NCI-H2196 treated with DMSO at 0.1 percent for 48 hours (cell line): ENCODE measurements around the gene TOM1L2.
"Not testable (repeated sequence)": the region's sequence is repeated elsewhere in the genome, so short reads cannot be mapped to it uniquely, and the experiment has no call there.

Source experiments
- DNase-seq: peaks from one replicate; lab custom pipeline; 2025; ENCODE audit not compliant: unreplicated experiment; lab: John Stamatoyannopoulos, UW

The TOM1L2 gene

GRCh38 chr17:17971431-17972125 lies 622 bp downstream of the TOM1L2 start:
- no peak for DNase-seq

DNA sequence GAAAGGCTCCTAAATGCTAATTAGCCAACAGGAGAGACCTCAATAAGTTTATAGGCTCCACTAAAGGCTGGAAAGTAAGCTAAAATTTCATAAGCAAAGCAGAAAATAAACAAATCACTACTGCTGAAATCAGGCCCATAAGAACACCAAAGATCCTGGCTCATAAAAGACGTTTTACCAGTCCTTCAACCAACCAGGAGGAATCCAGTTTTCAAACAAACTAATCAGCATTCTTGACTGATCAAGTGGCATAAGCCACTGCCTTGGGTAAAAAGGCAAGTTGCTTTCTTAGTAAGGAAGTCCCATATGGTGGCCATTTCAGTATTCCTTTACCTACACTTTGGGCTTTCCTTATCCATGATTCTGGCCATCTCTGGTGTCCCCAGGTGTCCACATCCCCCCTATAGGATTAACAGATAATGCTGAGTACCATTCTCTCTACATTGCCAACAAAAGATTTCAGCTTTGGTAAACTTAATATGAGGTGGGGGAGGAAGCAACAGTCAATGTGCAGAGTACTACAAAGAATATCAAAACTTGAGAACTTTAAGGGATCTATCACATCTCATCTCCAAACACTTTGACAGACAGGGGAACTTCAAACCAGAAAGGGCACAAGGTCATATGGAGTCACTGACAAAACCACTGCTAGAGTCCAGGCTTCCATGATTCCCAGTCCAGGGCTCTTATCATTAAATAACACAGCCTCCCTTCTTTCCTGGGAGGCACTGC lies 1.3 kb downstream of the TOM1L2 start:
- DNase-seq = no peak

- DNase-seq = no peak
Measured at GRCh38 chr17:17966399-17966798, 5.8 kb downstream of the TOM1L2 start.

- no peak for DNase-seq
Measured at GRCh38 chr17:17965152-17965721, 7.0 kb downstream of the TOM1L2 start.

GRCh38 chr17:17964710-17965109 lies 7.5 kb downstream of the TOM1L2 start:
- DNase-seq = no peak

DNA sequence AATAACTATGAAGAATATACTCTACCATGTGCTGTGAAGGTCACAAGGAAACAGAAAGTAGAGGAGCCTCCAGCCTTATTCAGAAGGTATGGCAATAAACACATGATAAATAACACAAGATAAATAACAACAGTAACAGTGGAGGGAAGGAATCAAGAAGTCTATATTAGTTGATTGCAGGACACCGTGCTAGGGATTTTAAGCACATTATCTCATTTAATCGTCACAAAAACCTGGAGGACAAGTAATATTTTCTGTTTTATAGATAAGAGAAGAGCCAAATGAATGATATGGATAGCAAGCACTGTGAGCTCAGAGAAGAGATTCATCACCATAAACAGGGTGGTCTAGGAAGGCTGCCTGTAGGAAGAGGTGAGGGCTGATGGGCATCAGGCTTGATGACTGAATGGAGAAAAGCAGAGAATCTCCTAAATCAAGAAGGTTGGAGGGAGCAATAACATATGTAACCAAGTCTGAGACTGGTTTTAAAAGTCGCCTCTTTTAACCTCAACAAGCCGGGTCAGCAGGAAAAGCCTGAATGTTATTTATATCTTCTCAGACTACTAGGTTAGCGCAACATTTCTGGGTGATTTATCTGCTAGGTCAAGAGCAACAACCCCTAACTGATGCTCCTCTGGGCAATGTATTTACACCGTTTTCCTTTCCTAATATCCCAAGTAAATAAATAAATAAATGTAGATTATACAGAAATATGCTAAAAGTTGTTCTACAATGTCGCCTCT lies 8.3 kb downstream of the TOM1L2 start:
- no peak for DNase-seq

- DNase-seq = no peak
Measured at GRCh38 chr17:17963066-17963465, 9.1 kb downstream of the TOM1L2 start.

DNA sequence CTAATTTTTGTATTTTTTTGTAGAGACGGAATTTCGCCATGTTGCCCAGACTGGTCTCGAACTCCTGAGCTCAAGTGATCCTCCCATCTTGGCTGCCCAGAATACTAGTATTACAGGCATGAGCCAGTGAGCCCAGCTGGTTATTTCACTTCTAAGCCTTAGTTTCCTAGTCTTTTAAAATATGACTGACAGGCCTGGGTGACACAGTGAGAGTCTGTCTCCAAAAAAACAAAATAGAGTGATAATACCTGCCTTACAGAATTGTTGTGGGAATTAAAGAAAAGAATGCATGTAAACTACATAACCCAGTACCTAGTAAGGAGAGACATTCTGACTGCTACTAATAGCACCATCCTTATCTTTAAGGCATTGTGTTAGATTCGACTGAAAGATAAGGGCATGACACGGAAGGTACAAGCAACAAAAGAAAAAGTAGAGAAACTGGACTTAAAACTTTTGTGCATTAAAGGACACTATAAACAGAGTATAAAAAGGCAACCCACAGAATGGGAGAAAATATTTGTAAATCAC lies 11.6 kb downstream of the TOM1L2 start:
- DNase-seq = no peak

DNA sequence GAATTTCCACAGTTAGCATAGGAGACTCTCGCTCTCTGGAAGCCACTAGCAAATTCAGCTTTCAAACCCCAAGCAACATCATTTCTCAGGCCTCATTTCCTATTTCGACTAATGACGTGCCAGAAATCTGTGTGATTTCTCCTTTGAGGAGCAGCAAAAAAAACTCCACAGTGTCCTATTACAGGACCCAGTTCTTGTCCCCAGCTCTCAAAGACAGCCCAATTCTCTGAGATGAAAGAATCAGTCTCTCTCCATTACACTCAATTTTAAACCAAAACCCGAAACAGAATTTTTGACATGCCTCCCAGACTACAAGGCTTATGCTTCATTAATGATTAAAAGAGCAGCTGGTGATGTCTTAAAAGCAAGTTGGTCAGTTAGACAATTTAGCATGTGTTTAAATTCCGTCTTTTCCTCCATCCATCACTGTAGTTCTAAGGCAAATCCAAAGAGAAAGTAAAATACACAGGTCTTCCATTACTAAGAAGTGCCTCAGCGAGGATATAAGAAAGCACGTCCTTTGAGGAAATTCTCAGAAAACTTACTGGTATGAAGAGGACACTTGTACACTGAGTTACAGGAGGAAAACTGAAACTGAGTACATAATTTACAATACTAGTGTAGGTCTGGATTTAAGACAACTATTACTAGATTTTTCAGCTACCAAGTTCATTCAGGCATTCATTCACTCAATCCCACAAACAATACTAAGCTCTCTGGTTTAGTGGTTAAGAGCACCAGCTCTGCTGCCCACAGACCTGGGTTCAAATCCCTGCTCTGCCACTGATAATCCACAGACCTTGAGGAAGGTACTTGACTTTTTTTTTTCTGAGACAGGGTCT lies 12.5 kb downstream of the TOM1L2 start:
- no peak for DNase-seq

GRCh38 chr17:17958982-17959381 lies 13.2 kb downstream of the TOM1L2 start:
- no peak for DNase-seq

GRCh38 chr17:17957584-17957916 lies 14.7 kb downstream of the TOM1L2 start:
- no peak for DNase-seq

DNA sequence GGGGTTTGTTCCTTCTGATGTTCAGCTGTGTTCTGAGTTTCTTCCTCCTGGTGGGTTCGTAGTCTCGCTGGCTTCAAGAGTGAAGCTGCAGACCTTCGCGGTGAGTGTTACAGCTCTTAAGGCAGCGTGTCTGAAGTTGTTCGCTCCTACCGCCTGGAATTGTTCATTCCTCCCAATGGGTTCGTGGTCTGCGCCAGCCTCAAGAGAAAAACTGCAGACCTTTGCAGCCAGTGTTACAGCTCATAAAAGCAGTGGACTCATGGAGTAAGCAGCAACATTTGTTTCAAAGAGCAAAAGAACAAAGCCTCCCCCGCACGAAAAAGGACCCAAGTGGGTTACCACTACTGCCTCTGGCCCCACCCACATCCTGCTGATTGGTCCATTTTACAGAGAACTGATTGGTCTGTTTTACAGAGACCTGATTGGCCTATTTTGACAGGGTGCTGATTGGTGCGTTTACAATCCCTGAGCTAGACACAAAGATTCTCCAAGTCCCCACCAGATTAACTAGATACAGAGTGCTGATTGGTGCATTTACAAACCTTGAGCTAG lies 16.3 kb downstream of the TOM1L2 start:
- not testable (repeated sequence) for DNase-seq

DNA sequence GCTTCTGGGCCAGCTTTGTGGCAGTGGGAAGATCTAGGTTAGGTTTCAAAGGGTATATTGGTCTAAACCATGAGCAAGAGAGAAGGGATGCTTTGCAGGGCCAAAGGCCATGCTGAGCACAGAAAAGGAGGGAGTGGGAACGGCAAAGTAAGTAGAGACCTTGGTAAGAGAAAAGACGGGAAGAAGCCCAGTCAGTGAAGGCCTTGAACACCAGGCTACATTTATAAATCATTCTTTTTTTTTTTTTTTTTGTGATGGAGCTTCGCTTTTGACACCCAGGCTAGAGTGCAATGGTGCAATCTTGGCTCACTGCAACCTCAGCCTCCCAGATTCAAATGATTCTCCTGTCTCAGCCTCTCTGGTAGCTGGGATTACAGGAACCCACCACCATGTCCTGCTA lies 18.1 kb downstream of the TOM1L2 start:
- DNase-seq = no peak

DNA sequence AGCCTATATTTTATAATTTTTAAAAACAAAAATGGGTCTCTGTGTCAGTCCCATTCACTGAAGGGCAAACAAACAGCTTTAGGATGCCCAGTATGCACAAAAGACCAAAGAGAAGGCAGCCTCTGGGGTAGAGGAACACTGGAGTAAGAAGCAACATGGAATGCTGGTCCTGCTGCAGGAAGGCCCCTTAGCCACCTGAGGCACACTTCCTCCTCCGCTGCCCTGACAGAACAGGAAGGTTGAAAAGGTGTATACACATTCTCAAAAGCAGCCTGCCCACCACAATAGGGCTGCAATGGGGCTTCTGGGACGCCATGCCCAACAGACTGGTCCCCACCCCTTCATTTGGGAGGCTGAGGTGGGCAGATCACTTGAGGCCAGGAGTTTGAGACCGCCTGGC lies 19.5 kb downstream of the TOM1L2 start:
- DNase-seq = no peak

- DNase-seq = no peak
Measured at GRCh38 chr17:17951524-17951923, 20.7 kb downstream of the TOM1L2 start.

DNA sequence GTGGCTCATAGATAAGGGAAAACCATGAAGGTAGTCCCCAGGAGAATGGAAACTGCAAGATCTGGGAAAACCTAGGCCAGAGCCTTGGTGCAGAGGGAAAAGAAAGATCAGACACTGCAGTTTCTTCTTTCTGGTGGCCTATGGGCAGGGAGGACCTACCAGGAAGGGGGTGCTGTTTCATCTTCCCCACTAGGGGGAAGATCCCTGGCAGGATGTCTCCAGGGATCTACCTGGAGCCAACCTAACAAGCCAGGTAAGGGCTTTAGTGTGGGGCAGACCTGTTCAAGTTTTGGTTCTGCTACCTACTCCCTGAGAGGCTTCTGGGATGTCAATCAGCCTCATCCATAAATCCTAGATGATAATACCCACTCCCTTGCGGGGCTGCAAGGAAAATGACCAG lies 21.4 kb downstream of the TOM1L2 start:
- DNase-seq = no peak

DNA sequence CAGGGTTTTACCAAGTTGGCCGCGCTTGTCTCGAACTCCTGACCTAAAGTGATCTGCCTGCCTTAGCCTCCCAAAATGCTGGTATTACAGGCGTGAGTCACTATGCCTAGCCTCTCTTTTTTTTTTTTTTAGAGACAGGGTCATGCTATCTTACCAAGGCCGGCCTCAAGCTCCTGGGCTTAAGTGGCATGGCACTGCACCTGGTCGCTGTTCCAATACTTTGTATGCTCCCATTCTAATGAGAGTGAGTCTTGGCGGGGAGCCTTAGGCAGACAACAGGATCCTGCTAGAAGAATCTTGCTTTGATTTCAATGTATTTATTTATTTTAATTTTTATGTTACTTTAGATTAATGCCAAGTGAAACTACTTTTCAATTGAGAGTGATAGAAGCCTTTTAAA lies 21.9 kb downstream of the TOM1L2 start:
- no peak for DNase-seq

DNA sequence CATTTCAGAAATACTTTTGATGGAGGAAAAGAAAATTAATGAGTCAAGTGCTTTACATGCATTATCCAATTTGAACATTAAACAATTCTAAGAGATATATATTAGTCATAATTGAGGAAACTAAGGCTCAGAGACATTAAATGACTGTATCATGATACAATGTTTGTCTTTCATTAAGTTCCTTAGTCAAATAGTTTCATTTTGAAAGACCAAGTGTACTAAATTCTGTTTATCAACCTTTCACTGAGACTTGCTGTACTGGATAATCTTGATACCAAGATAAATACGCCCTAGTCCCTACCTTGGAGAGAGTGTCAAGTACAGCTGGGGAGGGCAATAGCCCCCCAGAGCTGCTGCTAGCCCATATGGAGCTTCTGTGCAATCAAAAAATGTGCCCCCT lies 24.2 kb downstream of the TOM1L2 start:
- DNase-seq = no peak

DNA sequence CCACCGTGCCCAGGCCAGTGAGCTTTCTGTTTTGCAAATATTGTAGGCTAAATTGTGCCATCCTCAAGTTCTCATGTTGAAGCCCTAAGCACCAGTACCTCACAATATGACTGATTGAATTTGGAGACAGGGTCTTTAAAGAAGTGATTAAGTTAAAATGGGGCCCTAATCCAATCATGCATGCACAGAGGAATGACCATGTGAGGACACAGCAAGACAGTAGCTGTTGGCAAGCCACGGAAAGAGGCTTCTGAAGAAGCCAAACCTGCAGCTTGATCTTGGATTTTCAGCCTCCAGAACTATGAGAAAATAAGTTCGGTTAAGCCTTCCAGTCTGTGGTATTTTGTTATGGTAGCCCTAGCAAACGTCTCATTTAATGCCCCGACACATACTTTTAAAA lies 24.9 kb downstream of the TOM1L2 start:
- DNase-seq = no peak

GRCh38 chr17:17946093-17946492 lies 26.1 kb downstream of the TOM1L2 start:
- no peak for DNase-seq
